Common myeloid progenitor, CD34-positive (primary cell): Measurements from ENCODE around the gene SPTSSB.

Experiments
- CTCF ChIA-PET: fragments of 350-600 bp; sonication (Branson Sonifier 250); formaldehyde crosslinking; loops from one replicate; lab custom pipeline; 2021; ENCODE audit warnings: antibody characterized with exemption; lab: Charles Lee
- POLR2A ChIA-PET: fragments of 350-600 bp; sonication (Branson Sonifier 250); formaldehyde crosslinking; loops from one replicate; lab custom pipeline; 2021; ENCODE audit warnings: antibody characterized with exemption; lab: Charles Lee
- DNase-seq, 3 donors: peaks; one replicate each; pipeline versions ENCODE4 v3.0.0 to v3.0.0-alpha.2; 2013
- H3K27ac ChIP-seq, 2 experiments: 1 replicate in 1 of 2; 2 replicates in 1 of 2; pipeline ENCODE4 v1.7.0; 2013; ENCODE audit warnings: inconsistent platforms in 2 of 2, low read length in 2 of 2, mild to moderate bottlenecking in 2 of 2, low read depth in 1 of 2, moderate library complexity in 1 of 2; ENCODE audit not compliant: severe bottlenecking in 2 of 2, insufficient read depth in 1 of 2, poor library complexity in 1 of 2
- H3K27me3 ChIP-seq, 5 experiments: replicated peaks in 2 of 5; 1 replicate in 3 of 5; 2 replicates in 2 of 5; pipeline versions ENCODE4 v1.6.1 to v1.7.0; 2013; ENCODE audit warnings: low read length in 4 of 5, mild to moderate bottlenecking in 2 of 5, moderate library complexity in 2 of 5, inconsistent platforms in 1 of 5; ENCODE audit not compliant: insufficient read depth in 5 of 5, control insufficient read depth in 4 of 5
- H3K36me3 ChIP-seq, 4 experiments: 1 replicate in 2 of 4; 2 replicates in 2 of 4; pipeline versions ENCODE4 v1.6.1 to v1.7.0; 2013; ENCODE audit warnings: low read length in 3 of 4, control low read depth in 1 of 4, mild to moderate bottlenecking in 1 of 4; ENCODE audit not compliant: control insufficient read depth in 4 of 4, insufficient read depth in 4 of 4
- H3K4me1 ChIP-seq, 4 experiments: 1 replicate in 3 of 4; 2 replicates in 1 of 4; pipeline versions ENCODE4 v1.6.1 to v1.7.1; 2013; ENCODE audit warnings: low read length in 3 of 4, mild to moderate bottlenecking in 3 of 4, control low read depth in 1 of 4, inconsistent platforms in 1 of 4, moderate library complexity in 1 of 4; ENCODE audit not compliant: control insufficient read depth in 4 of 4, insufficient read depth in 4 of 4; ENCODE audit errors: control extremely low read depth in 1 of 4
- H3K4me3 ChIP-seq, 7 experiments: 1 replicate in 4 of 7; 2 replicates in 3 of 7; pipeline versions ENCODE4 v1.5.1 to v1.7.0; 2013; ENCODE audit warnings: mild to moderate bottlenecking in 7 of 7, low read length in 6 of 7, moderate library complexity in 6 of 7, inconsistent platforms in 2 of 7, low read depth in 2 of 7, control low read depth in 1 of 7; ENCODE audit not compliant: insufficient read depth in 4 of 7, control insufficient read depth in 1 of 7; ENCODE audit errors: extremely low read depth in 1 of 7
- H3K9me3 ChIP-seq, 5 experiments: 1 replicate in 4 of 5; 2 replicates in 1 of 5; pipeline versions ENCODE4 v1.6.1 to v1.7.1; 2013; ENCODE audit warnings: low read length in 4 of 5, mild to moderate bottlenecking in 2 of 5, inconsistent platforms in 1 of 5, low read depth in 1 of 5, moderate library complexity in 1 of 5; ENCODE audit not compliant: control insufficient read depth in 4 of 5, insufficient read depth in 2 of 5; ENCODE audit errors: control extremely low read depth in 1 of 5
- WGBS: methylation state at CpG from one replicate; pipeline ENCODE4 v1.1.5; 2013; ENCODE audit not compliant: insufficient coverage; 5-methylcytosine and 5-hydroxymethylcytosine counted together

Gene SPTSSB

DNA sequence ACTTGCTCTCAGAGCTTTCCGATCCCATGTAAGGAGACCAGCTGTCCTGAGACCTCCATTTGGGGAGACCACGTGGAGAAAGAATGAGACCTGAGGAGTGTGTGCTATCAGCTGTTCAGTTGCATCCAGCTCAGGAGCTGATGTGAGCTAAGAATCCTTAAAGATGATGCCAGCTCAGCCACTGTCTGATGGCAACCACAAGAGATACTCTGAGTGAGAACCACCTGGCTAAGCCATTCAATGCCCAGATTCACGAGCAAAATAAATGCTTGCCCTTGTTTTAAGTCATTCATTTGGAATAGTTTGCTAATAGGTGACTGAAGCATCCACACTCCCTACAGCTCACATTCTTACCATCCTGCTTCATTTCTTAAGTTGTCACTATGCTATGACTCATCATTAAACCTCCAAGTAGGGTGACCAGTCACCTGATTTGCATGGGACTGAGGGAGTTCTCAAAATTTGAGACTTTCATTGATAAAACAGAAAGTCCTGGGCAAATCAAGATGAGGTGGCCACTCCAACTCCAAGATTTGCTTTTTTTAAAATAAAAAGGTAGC is 56.4 kb downstream of the SPTSSB start:
- Histone ChIP-seq H3K9me3 (peaks cover 0 to 4% (median 0%) of the 10 kb centered on the region in 5 experiments), H3K36me3 (no peaks in the 10 kb centered on the region), H3K4me1 (peaks cover 0 to 10% (median 6%) of the 10 kb centered on the region in 4 experiments), H3K27me3 (peaks cover 0 to 10% (median 0%) of the 10 kb centered on the region in 5 experiments), H3K4me3 (no peak overlapping the region), H3K27ac (no peak overlapping the region)
- POLR2A ChIA-PET, result no interaction called here
- 100% methylated on average over 3 of the region's 3 CpGs for WGBS
- peak in 1 of 3 donors; percentile 11 for DNase-seq
- CTCF ChIA-PET, result no interaction called here

DNA sequence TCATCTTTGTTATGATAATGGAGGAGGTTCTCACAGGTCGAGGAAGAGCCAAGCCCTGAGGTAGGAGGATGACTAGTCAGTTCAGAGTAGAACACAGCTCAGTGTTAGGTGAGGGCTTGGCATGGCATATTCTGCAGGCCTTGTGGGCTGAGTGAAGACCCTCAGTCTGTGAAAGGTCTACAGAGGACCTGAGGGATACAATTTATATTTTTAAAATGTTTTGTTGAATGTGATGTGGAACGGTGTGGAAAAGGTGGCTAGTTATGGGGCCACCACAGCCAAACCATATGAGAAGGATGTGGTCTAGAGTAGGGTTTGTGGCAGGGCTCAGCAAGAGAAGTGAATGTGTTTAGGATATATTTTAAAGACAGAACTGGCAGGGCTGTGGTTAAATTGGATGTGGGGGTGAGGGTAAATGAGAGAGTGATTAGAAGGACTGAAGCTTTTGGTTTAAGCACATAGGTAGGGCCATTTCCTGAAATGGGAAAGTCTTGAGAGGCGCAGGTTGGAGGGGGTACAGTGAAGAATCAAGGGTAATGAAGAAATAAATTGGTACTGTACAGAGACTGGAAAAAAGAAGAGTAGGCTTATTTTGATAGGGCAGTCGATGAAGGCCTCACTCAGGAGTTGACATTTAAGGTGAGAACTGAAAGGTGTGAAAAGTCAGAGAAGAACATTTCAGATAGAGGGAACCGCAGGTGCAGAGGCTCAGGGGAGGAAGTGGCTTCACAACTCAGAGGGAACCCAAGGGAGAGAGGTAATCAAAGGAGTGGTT is 60.5 kb downstream of the SPTSSB start:
- Histone ChIP-seq H3K27ac (no peak overlapping the region), H3K4me1 (peaks cover 0 to 10% (median 6%) of the 10 kb centered on the region in 4 experiments), H3K4me3 (no peak overlapping the region), H3K9me3 (peaks cover 4 to 20% (median 7%) of the 10 kb centered on the region in 5 experiments), H3K36me3 (no peaks in the 10 kb centered on the region), H3K27me3 (peaks cover 0 to 10% (median 0%) of the 10 kb centered on the region in 5 experiments)
- ChIA-PET POLR2A (no interaction called here), CTCF (interaction anchor here (0.7 to 0.9 kb wide), 2 partner anchors 9 to 10 kb away, joined by 3 read pairs; no protein-coding TSS in a partner anchor)
- 50% methylated on average over 4 of the region's 5 CpGs for WGBS
- DNase-seq, result peak in 2 of 3 donors; percentile 68 to 70

DNA sequence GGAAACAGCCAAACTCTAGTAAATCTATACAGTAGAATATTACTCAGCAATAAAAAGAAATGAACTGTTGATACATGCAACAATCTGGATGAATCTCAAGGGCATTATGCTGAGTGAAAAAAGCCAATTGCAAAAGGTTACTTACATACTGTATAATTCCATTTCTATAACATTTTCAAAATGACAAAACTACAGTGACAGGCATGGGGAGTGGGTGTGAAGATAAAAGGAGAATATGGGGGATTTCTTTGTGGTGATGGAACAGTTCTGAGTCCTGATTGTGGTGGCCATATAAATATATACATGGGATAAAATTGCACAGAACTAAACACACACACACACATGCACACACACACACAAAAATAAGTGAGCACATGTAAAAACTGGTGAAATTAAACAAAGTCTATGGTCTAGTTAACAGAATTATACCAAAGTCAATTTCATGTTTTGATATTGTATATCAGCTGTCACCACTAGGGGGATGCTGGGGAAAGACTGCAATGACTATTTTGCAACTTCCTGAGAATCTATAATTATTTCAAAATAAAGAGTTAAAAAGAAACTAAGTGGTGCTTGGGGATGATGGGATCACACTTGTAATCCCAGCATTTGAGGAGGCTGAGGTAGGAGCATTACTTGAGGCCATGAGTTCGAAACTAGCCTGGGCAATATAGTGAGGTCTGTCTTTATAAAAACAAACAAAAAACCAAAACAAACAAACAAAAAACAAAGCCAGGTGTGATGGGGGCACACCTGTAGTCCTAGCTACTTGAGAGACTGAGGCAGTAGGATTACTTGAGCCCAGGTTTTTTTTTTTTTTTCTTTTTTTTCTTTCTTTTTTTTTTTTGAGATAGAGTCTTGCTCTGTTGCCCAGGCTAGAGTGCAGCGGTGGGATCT is 66.0 kb downstream of the SPTSSB start:
- CTCF ChIA-PET, result interaction anchor here (0.6 to 3.6 kb wide), 11 partner anchors 8 to 144 kb away, joined by 3 to 16 read pairs (median 3); no protein-coding TSS in a partner anchor
- DNase-seq, result peak; percentile 15 to 53 (median 39)
- Histone ChIP-seq H3K4me1 (no peaks in the 10 kb centered on the region), H3K4me3 (no peak overlapping the region), H3K27ac (no peak overlapping the region), H3K9me3 (peaks cover 4 to 20% (median 7%) of the 10 kb centered on the region in 5 experiments), H3K27me3 (peaks cover 0 to 1% (median 0%) of the 10 kb centered on the region in 5 experiments), H3K36me3 (no peaks in the 10 kb centered on the region)
- WGBS, result 100% methylated on average over 1 of the region's 2 CpGs
- POLR2A ChIA-PET, result no interaction called here

DNA sequence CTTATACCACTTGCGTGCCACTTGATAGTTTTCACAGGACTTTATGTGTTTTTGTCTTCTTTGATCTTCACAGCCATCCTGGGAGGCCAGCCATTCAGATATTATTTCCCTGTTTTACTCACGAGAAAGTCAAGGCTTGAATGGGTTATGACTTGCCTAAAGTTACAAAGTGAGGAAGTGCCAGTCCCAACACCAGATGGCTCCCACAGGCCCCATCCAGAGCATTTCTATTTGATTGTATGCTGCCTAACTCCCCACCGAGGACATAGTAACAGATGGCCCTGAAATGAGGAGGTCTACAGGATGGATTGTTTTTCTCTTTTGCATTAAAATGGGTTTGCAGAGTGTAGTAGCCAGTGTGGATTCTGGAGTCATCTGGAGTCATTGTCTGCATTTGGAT is 74.5 kb downstream of the SPTSSB start:
- Histone ChIP-seq H3K27ac (no peak overlapping the region), H3K9me3 (peaks cover 3 to 31% (median 10%) of the 10 kb centered on the region in 5 experiments), H3K27me3 (no peaks in the 10 kb centered on the region), H3K4me1 (no peaks in the 10 kb centered on the region), H3K4me3 (no peak overlapping the region), H3K36me3 (no peaks in the 10 kb centered on the region)
- CTCF ChIA-PET, result interaction anchor here (1.0 kb wide), 1 partner anchor 9 kb away, joined by 3 read pairs; no protein-coding TSS in a partner anchor
- DNase-seq, result no peak
- WGBS, result 100% methylated on average over 3 of the region's 3 CpGs
- POLR2A ChIA-PET, result no interaction called here

DNA sequence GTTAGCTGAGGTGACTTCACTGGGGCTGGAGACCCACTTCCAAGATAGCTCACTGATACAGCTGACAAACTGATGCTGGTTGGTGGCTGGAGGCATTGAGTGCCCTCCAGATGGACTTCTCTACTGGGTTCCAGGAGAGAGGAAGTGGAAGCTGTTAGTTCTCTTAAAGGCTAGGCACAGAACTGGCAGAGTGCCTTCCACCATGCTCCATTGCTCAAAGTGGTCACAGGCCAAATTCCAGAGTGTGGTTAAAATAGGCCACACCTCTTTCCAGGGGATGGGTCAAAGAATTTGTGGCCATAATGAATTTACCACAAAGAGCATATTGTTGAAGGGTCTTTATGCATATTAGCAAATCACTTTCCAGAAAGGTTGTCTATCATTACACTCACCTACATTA is 76.0 kb downstream of the SPTSSB start:
- CTCF ChIA-PET, result interaction anchor here (1.1 to 2.4 kb wide), 2 partner anchors 10 to 21 kb away, joined by 5 to 9 read pairs; no protein-coding TSS in a partner anchor
- Histone ChIP-seq H3K4me1 (no peaks in the 10 kb centered on the region), H3K4me3 (no peak overlapping the region), H3K36me3 (no peaks in the 10 kb centered on the region), H3K27ac (no peak overlapping the region), H3K27me3 (no peaks in the 10 kb centered on the region), H3K9me3 (peaks cover 3 to 31% (median 10%) of the 10 kb centered on the region in 5 experiments)
- POLR2A ChIA-PET, result interaction anchor here (0.6 kb wide), 1 partner anchor 23 kb away, joined by 3 read pairs; no protein-coding TSS in a partner anchor
- no peak for DNase-seq
